Sciatic nerve (tissue), 2 donors: ENCODE results near the gene KRT81. TPM values are rescaled to one million over a fixed set of nuclear protein-coding genes. Genes with fewer than 3 reads are reported as not detected.

ENCODE experiments used
- ATAC-seq: fragments of 200-7000 bp; cut with Tn5 transposase; one replicate; pipeline ENCODE4 v1.9.1; 2020; ENCODE audit warnings: mild to moderate bottlenecking, moderate library complexity
- DNase-seq: peaks from one replicate; pipeline ENCODE4 v3.0.0-alpha.2; 2020; ENCODE audit warnings: low spot score
- intact Hi-C: fragments of 100-400 bp; cut with DNase I; formaldehyde crosslinking; loops from one replicate; pipeline ENCODE4 v1.14.2; 2022
- total RNA-seq: library from RNA; stranded (reverse); fragmentation: NEBNext Ultra II Directional; extraction: Animal tissue kit (Norgen Biotek cat#: 25700); gene quantifications from one replicate; pipeline ENCODE4 v1.2.1, GENCODE V29; 2021
- donor health status: DM: no; HTN: no; CAD: no.
- donor health status: DM: no; HTN: no; CAD: no.

The KRT81 gene
- total RNA-seq, 1 donor from 2014 or later, result not detected

GRCh38 chr12:52236386-52237050 is 54.8 kb downstream of the KRT81 start:
- ATAC-seq, result no peak
- no peak for DNase-seq
- intact Hi-C loops, result no loop called here

Other genes with a start within 250 kb of the KRT81 start
- 688 TPM for gene NR4A1, start 240.1 kb downstream of the KRT81 start, total RNA-seq
- 28.2 TPM for gene ATG101, start 221.6 kb downstream of the KRT81 start, total RNA-seq
- 12.4 TPM for gene SMIM41, start 211.8 kb downstream of the KRT81 start, total RNA-seq
- 0.13 TPM for gene KRT80, start 99.5 kb downstream of the KRT81 start, total RNA-seq
- 4.0 TPM for gene KRT7, start 58.3 kb downstream of the KRT81 start, total RNA-seq
- 0.45 TPM for gene KRT86, start 16.9 kb downstream of the KRT81 start, total RNA-seq
- gene KRT83, start 29.9 kb upstream of the KRT81 start, total RNA-seq, result not detected
- not detected for gene KRT85, start 75.9 kb upstream of the KRT81 start, total RNA-seq
- not detected for gene KRT84, start 94.1 kb upstream of the KRT81 start, total RNA-seq
- not detected for gene KRT82, start 114.8 kb upstream of the KRT81 start, total RNA-seq
- not detected for gene KRT75, start 142.8 kb upstream of the KRT81 start, total RNA-seq
- gene KRT6B, start 160.6 kb upstream of the KRT81 start, total RNA-seq, result not detected
- gene KRT6C, start 182.3 kb upstream of the KRT81 start, total RNA-seq, result not detected
- not detected for gene KRT6A, start 201.7 kb upstream of the KRT81 start, total RNA-seq
- gene KRT5, start 228.9 kb upstream of the KRT81 start, total RNA-seq, result 2.6 TPM